ENCODE results near the gene CPLX1.

CPLX1 gene

GRCh38 chr4:791252-791897, 34.6 kb downstream of the CPLX1 start:
- H3K9ac ChIP-seq (ENCODE audit: low read length in 2 of 2), result no peak overlapping the region
- no peaks in the 10 kb centered on the region for H3K36me3 ChIP-seq (ENCODE audit: control insufficient read depth in 2 of 2, insufficient read depth in 2 of 2, low read length in 2 of 2)
- no peak overlapping the region for H3K4me3 ChIP-seq (ENCODE audit: low read length in 2 of 2)
- H3K9me3 ChIP-seq (ENCODE audit: control insufficient read depth in 2 of 2, low read length in 2 of 2), result no peaks in the 10 kb centered on the region
- peaks cover 49 to 62% of the 10 kb centered on the region in 2 donors for H3K27me3 ChIP-seq (ENCODE audit: control insufficient read depth in 1 of 2, insufficient read depth in 2 of 2, low read length in 2 of 2)
- H3K27ac ChIP-seq (ENCODE audit: low read length), result no peak overlapping the region
- peaks cover 15% of the 10 kb centered on the region for H3K4me1 ChIP-seq (ENCODE audit: control insufficient read depth, insufficient read depth, low read length)

GRCh38 chr4:790466-790820, 35.5 kb downstream of the CPLX1 start:
- Histone ChIP-seq H3K36me3 (ENCODE audit: control insufficient read depth in 2 of 2, insufficient read depth in 2 of 2, low read length in 2 of 2) (no peaks in the 10 kb centered on the region), H3K27ac (ENCODE audit: low read length) (no peak overlapping the region), H3K9ac (ENCODE audit: low read length in 2 of 2) (no peak overlapping the region), H3K9me3 (ENCODE audit: control insufficient read depth in 2 of 2, low read length in 2 of 2) (no peaks in the 10 kb centered on the region), H3K27me3 (ENCODE audit: control insufficient read depth in 1 of 2, insufficient read depth in 2 of 2, low read length in 2 of 2) (peaks cover 47 to 66% of the 10 kb centered on the region in 2 donors), H3K4me3 (ENCODE audit: low read length in 2 of 2) (no peak overlapping the region), H3K4me1 (ENCODE audit: control insufficient read depth, insufficient read depth, low read length) (peaks cover 17% of the 10 kb centered on the region)

GRCh38 chr4:789571-790465, 36.1 kb downstream of the CPLX1 start:
- H3K4me3 ChIP-seq (ENCODE audit: low read length in 2 of 2), result no peak overlapping the region
- H3K36me3 ChIP-seq (ENCODE audit: control insufficient read depth in 2 of 2, insufficient read depth in 2 of 2, low read length in 2 of 2), result no peaks in the 10 kb centered on the region
- H3K27ac ChIP-seq (ENCODE audit: low read length), result no peak overlapping the region
- no peaks in the 10 kb centered on the region for H3K9me3 ChIP-seq (ENCODE audit: control insufficient read depth in 2 of 2, low read length in 2 of 2)
- H3K4me1 ChIP-seq (ENCODE audit: control insufficient read depth, insufficient read depth, low read length), result peaks cover 13% of the 10 kb centered on the region
- H3K9ac ChIP-seq (ENCODE audit: low read length in 2 of 2), result no peak overlapping the region
- peaks cover 47 to 66% of the 10 kb centered on the region in 2 donors for H3K27me3 ChIP-seq (ENCODE audit: control insufficient read depth in 1 of 2, insufficient read depth in 2 of 2, low read length in 2 of 2)

- Histone ChIP-seq H3K27me3 (ENCODE audit: control insufficient read depth in 1 of 2, insufficient read depth in 2 of 2, low read length in 2 of 2) (peaks cover 40 to 62% of the 10 kb centered on the region in 2 donors), H3K4me3 (ENCODE audit: low read length in 2 of 2) (no peak overlapping the region), H3K9ac (ENCODE audit: low read length in 2 of 2) (no peak overlapping the region), H3K4me1 (ENCODE audit: control insufficient read depth, insufficient read depth, low read length) (peaks cover 12% of the 10 kb centered on the region), H3K27ac (ENCODE audit: low read length) (no peak overlapping the region), H3K36me3 (ENCODE audit: control insufficient read depth in 2 of 2, insufficient read depth in 2 of 2, low read length in 2 of 2) (no peaks in the 10 kb centered on the region), H3K9me3 (ENCODE audit: control insufficient read depth in 2 of 2, low read length in 2 of 2) (no peaks in the 10 kb centered on the region)
Observed at GRCh38 chr4:788636-789297, 37.2 kb downstream of the CPLX1 start.

GRCh38 chr4:788006-788635, 37.8 kb downstream of the CPLX1 start:
- H3K9ac ChIP-seq (ENCODE audit: low read length in 2 of 2), result no peak overlapping the region
- no peak overlapping the region for H3K4me3 ChIP-seq (ENCODE audit: low read length in 2 of 2)
- H3K36me3 ChIP-seq (ENCODE audit: control insufficient read depth in 2 of 2, insufficient read depth in 2 of 2, low read length in 2 of 2), result no peaks in the 10 kb centered on the region
- peaks cover 12% of the 10 kb centered on the region for H3K4me1 ChIP-seq (ENCODE audit: control insufficient read depth, insufficient read depth, low read length)
- H3K9me3 ChIP-seq (ENCODE audit: control insufficient read depth in 2 of 2, low read length in 2 of 2), result no peaks in the 10 kb centered on the region
- peaks cover 34 to 56% of the 10 kb centered on the region in 2 donors for H3K27me3 ChIP-seq (ENCODE audit: control insufficient read depth in 1 of 2, insufficient read depth in 2 of 2, low read length in 2 of 2)
- no peak overlapping the region for H3K27ac ChIP-seq (ENCODE audit: low read length)

GRCh38 chr4:787561-787981, 38.4 kb downstream of the CPLX1 start:
- H3K27me3 ChIP-seq (ENCODE audit: control insufficient read depth in 1 of 2, insufficient read depth in 2 of 2, low read length in 2 of 2), result peaks cover 29 to 50% of the 10 kb centered on the region in 2 donors
- H3K4me3 ChIP-seq (ENCODE audit: low read length in 2 of 2), result no peak overlapping the region
- peaks cover 10% of the 10 kb centered on the region for H3K4me1 ChIP-seq (ENCODE audit: control insufficient read depth, insufficient read depth, low read length)
- no peak overlapping the region for H3K9ac ChIP-seq (ENCODE audit: low read length in 2 of 2)
- no peaks in the 10 kb centered on the region for H3K9me3 ChIP-seq (ENCODE audit: control insufficient read depth in 2 of 2, low read length in 2 of 2)
- no peaks in the 10 kb centered on the region for H3K36me3 ChIP-seq (ENCODE audit: control insufficient read depth in 2 of 2, insufficient read depth in 2 of 2, low read length in 2 of 2)
- H3K27ac ChIP-seq (ENCODE audit: low read length), result no peak overlapping the region

GRCh38 chr4:786861-787300, 39.0 kb downstream of the CPLX1 start:
- H3K9ac ChIP-seq (ENCODE audit: low read length in 2 of 2), result no peak overlapping the region
- no peaks in the 10 kb centered on the region for H3K9me3 ChIP-seq (ENCODE audit: control insufficient read depth in 2 of 2, low read length in 2 of 2)
- H3K36me3 ChIP-seq (ENCODE audit: control insufficient read depth in 2 of 2, insufficient read depth in 2 of 2, low read length in 2 of 2), result no peaks in the 10 kb centered on the region
- H3K4me3 ChIP-seq (ENCODE audit: low read length in 2 of 2), result peak overlapping the region in 1 of 2 donors; percentile 8
- peaks cover 15% of the 10 kb centered on the region for H3K4me1 ChIP-seq (ENCODE audit: control insufficient read depth, insufficient read depth, low read length)
- H3K27ac ChIP-seq (ENCODE audit: low read length), result no peak overlapping the region
- peaks cover 29 to 43% of the 10 kb centered on the region in 2 donors for H3K27me3 ChIP-seq (ENCODE audit: control insufficient read depth in 1 of 2, insufficient read depth in 2 of 2, low read length in 2 of 2)

GRCh38 chr4:786074-786741, 39.7 kb downstream of the CPLX1 start:
- Histone ChIP-seq H3K27me3 (ENCODE audit: control insufficient read depth in 1 of 2, insufficient read depth in 2 of 2, low read length in 2 of 2) (peaks cover 25 to 39% of the 10 kb centered on the region in 2 donors), H3K4me3 (ENCODE audit: low read length in 2 of 2) (peak overlapping the region in 1 of 2 donors; percentile 47), H3K9ac (ENCODE audit: low read length in 2 of 2) (no peak overlapping the region), H3K36me3 (ENCODE audit: control insufficient read depth in 2 of 2, insufficient read depth in 2 of 2, low read length in 2 of 2) (no peaks in the 10 kb centered on the region), H3K27ac (ENCODE audit: low read length) (no peak overlapping the region), H3K9me3 (ENCODE audit: control insufficient read depth in 2 of 2, low read length in 2 of 2) (no peaks in the 10 kb centered on the region), H3K4me1 (ENCODE audit: control insufficient read depth, insufficient read depth, low read length) (peaks cover 12% of the 10 kb centered on the region)

GRCh38 chr4:785332-786073, 40.4 kb downstream of the CPLX1 start:
- peaks cover 25 to 39% of the 10 kb centered on the region in 2 donors for H3K27me3 ChIP-seq (ENCODE audit: control insufficient read depth in 1 of 2, insufficient read depth in 2 of 2, low read length in 2 of 2)
- H3K9me3 ChIP-seq (ENCODE audit: control insufficient read depth in 2 of 2, low read length in 2 of 2), result no peaks in the 10 kb centered on the region
- H3K4me1 ChIP-seq (ENCODE audit: control insufficient read depth, insufficient read depth, low read length), result peaks cover 20% of the 10 kb centered on the region
- H3K27ac ChIP-seq (ENCODE audit: low read length), result no peak overlapping the region
- H3K36me3 ChIP-seq (ENCODE audit: control insufficient read depth in 2 of 2, insufficient read depth in 2 of 2, low read length in 2 of 2), result no peaks in the 10 kb centered on the region
- H3K4me3 ChIP-seq (ENCODE audit: low read length in 2 of 2), result peak overlapping the region in 1 of 2 donors; percentile 47
- no peak overlapping the region for H3K9ac ChIP-seq (ENCODE audit: low read length in 2 of 2)

Data from stomach smooth muscle (tissue), 2 donors.